WERI-Rb-1 (cell line): ENCODE results near the gene PLEK.
"Not testable (repeated sequence)": the region's sequence is repeated elsewhere in the genome, so short reads cannot be mapped to it uniquely, and the experiment has no call there.

Experiments used
- DNase-seq: peaks from one replicate; pipeline ENCODE4 v3.0.0-alpha.2; 2020
- H3K27ac ChIP-seq: fragments of 250-450 bp; sonication (Bioruptor Pico); 2 replicates; pipeline ENCODE4 v1.5.1; 2020; ENCODE audit warnings: mild to moderate bottlenecking, moderate library complexity
- H3K27me3 ChIP-seq: fragments of 250-450 bp; sonication (Bioruptor Pico); 2 replicates; pipeline ENCODE4 v1.5.1; 2021; ENCODE audit warnings: mild to moderate bottlenecking, low read depth, moderate library complexity; ENCODE audit not compliant: insufficient read depth, severe bottlenecking
- H3K36me3 ChIP-seq: fragments of 250-450 bp; sonication (Bioruptor Pico); 2 replicates; pipeline ENCODE4 v1.5.1; 2020; ENCODE audit warnings: mild to moderate bottlenecking, moderate library complexity
- H3K4me3 ChIP-seq: 2 replicates; pipeline ENCODE4 v1.5.1; 2011; ENCODE audit warnings: low read depth, mild to moderate bottlenecking, control low read depth, low read length
- H3K9me3 ChIP-seq: fragments of 250-450 bp; sonication (Bioruptor Pico); 2 replicates; pipeline ENCODE4 v1.5.1; 2021; ENCODE audit warnings: mild to moderate bottlenecking, moderate library complexity; ENCODE audit not compliant: severe bottlenecking
- CTCF ChIP-seq: IDR thresholded peaks from 2 replicates; pipeline ENCODE4 v1.5.1; 2011; ENCODE audit warnings: low read depth, mild to moderate bottlenecking, control low read depth, inconsistent platforms, low read length

PLEK gene

GRCh38 chr2:68375582-68375981 lies 10.5 kb downstream of the PLEK start:
- DNase-seq, result no peak
- no peak for TF ChIP-seq CTCF
- H3K27ac ChIP-seq, result no peak overlapping the region
- H3K27me3 ChIP-seq, result no peaks in the 10 kb centered on the region
- no peaks in the 10 kb centered on the region for H3K9me3 ChIP-seq
- H3K36me3 ChIP-seq, result no peaks in the 10 kb centered on the region
- H3K4me3 ChIP-seq, result no peak overlapping the region

GRCh38 chr2:68377137-68377780 lies 12.2 kb downstream of the PLEK start:
- Histone ChIP-seq H3K27ac (no peak overlapping the region), H3K9me3 (no peaks in the 10 kb centered on the region), H3K4me3 (no peak overlapping the region), H3K27me3 (peaks cover 3% of the 10 kb centered on the region), H3K36me3 (no peaks in the 10 kb centered on the region)
- no peak for TF ChIP-seq CTCF
- DNase-seq, result no peak

- DNase-seq, H3K27ac ChIP-seq, H3K4me3 ChIP-seq, H3K36me3 ChIP-seq, H3K9me3 ChIP-seq, H3K27me3 ChIP-seq: not testable (repeated sequence)
Observed at GRCh38 chr2:68378779-68379178, 13.7 kb downstream of the PLEK start.

GRCh38 chr2:68379184-68379708 lies 14.2 kb downstream of the PLEK start:
- no peak for TF ChIP-seq CTCF
- Histone ChIP-seq H3K27me3 (peaks cover 3% of the 10 kb centered on the region), H3K9me3 (no peaks in the 10 kb centered on the region), H3K4me3 (no peak overlapping the region), H3K36me3 (no peaks in the 10 kb centered on the region), H3K27ac (no peak overlapping the region)
- no peak for DNase-seq

- Histone ChIP-seq H3K27ac (no peak overlapping the region), H3K27me3 (peaks cover 3% of the 10 kb centered on the region), H3K9me3 (no peaks in the 10 kb centered on the region), H3K36me3 (no peaks in the 10 kb centered on the region), H3K4me3 (no peak overlapping the region)
- no peak for DNase-seq
- TF ChIP-seq CTCF, result no peak
Observed at GRCh38 chr2:68383778-68384177, 18.7 kb downstream of the PLEK start.

GRCh38 chr2:68384485-68385107 lies 19.5 kb downstream of the PLEK start:
- Histone ChIP-seq H3K9me3 (no peaks in the 10 kb centered on the region), H3K27ac (no peak overlapping the region), H3K4me3 (no peak overlapping the region), H3K27me3 (peaks cover 3% of the 10 kb centered on the region), H3K36me3 (no peaks in the 10 kb centered on the region)
- no peak for DNase-seq
- no peak for TF ChIP-seq CTCF
